ENCODE results near the gene SEPTIN11. TPM values are rescaled to one million over a fixed set of nuclear protein-coding genes. Genes with fewer than 3 reads are reported as not detected.

The SEPTIN11 gene
- total and polyA plus RNA-seq, 7 donors: 5.7 to 54.0 (median 33.2) TPM

DNA sequence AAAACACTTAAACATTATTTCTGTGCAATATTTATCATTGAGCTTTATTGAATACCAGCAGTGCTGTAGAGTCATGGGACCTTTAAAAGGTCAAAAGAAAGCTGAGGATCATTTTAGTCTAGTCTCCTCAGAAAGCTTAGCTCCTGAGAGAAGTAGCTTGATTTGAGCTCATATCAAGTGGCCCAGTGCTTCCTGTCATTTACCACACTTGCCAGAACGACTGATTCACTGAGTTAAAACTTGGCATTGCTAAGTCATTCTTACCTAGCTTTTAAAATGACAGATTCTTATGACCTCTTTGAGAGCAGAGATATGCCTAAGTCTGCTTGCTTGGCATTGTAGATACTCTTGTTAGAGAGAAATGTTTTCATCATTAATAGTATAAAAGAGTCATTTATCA, 15.2 kb downstream of the SEPTIN11 start:
- Histone ChIP-seq H3K4me1 (peaks cover 7% of the 10 kb centered on the region), H3K4me3 (no peak overlapping the region), H3K36me3 (ENCODE audit: insufficient read depth in 1 of 2, low read depth in 1 of 2) (no peaks in the 10 kb centered on the region), H3K9me3 (no peaks in the 10 kb centered on the region), H3K27ac (no peak overlapping the region), H3K27me3 (ENCODE audit: insufficient read depth in 3 of 3, low read length in 2 of 3) (no peaks in the 10 kb centered on the region)
- DNase-seq (no peak), ATAC-seq (peak in 1 of 4 donors; percentile 8)
- WGBS, 3 donors: 25 to 41% (median 25%) methylated on average over 1 of the region's 1 CpG
- intact Hi-C loops (cut with DNase I): no loop called here
- TF ChIP-seq, protein P1, sequence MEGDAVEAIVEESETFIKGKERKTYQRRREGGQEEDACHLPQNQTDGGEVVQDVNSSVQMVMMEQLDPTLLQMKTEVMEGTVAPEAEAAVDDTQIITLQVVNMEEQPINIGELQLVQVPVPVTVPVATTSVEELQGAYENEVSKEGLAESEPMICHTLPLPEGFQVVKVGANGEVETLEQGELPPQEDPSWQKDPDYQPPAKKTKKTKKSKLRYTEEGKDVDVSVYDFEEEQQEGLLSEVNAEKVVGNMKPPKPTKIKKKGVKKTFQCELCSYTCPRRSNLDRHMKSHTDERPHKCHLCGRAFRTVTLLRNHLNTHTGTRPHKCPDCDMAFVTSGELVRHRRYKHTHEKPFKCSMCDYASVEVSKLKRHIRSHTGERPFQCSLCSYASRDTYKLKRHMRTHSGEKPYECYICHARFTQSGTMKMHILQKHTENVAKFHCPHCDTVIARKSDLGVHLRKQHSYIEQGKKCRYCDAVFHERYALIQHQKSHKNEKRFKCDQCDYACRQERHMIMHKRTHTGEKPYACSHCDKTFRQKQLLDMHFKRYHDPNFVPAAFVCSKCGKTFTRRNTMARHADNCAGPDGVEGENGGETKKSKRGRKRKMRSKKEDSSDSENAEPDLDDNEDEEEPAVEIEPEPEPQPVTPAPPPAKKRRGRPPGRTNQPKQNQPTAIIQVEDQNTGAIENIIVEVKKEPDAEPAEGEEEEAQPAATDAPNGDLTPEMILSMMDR (IDR thresholded peaks at IDR 0.05): no peak

DNA sequence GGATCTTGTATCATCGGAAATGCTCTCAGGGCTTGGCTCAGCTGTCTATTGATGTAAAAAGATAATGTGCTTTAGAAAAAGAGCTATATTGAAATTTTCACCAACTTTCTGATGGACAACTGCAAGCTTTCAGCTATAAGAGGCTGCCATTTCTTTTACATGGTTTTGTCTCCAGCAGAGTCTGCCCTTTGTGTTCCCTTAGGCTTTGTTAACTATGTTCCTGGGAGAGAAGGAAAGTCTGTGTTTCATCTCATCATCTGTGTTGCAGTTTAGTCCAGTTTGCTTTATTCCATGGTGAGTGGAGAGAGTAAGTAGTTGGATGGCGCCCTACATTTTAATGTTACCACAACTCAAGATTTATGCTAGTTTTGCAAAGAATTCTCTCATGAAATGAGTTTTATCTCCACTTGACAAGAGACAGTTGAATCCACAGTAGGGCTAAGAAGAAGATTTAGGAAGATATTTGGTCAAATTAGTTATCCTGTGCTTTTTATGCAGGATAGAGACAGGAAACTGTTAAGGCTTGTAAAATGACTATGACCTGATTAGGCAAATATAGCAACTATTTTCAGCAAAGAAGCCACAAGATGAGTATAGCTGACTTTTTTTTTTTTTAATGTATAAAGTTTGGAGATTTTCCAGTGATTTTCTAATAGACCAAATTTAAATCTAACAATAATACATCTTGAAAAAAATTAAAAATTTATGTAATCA, 16.5 kb downstream of the SEPTIN11 start:
- no peak overlapping the region for H3K27ac ChIP-seq
- H3K4me3 ChIP-seq: no peak overlapping the region
- ATAC-seq (no peak), DNase-seq (no peak)
- 90 to 96% (median 93%) methylated on average over 2 of the region's 2 CpGs for WGBS, 3 donors
- no peaks in the 10 kb centered on the region for H3K27me3 ChIP-seq (ENCODE audit: insufficient read depth in 3 of 3, low read length in 2 of 3)
- TF ChIP-seq, protein P1 (IDR thresholded peaks at IDR 0.05): no peak
- H3K9me3 ChIP-seq: no peaks in the 10 kb centered on the region
- intact Hi-C loops (cut with DNase I): no loop called here
- no peaks in the 10 kb centered on the region for H3K36me3 ChIP-seq (ENCODE audit: insufficient read depth in 1 of 2, low read depth in 1 of 2)
- H3K4me1 ChIP-seq: peaks cover 7% of the 10 kb centered on the region

DNA sequence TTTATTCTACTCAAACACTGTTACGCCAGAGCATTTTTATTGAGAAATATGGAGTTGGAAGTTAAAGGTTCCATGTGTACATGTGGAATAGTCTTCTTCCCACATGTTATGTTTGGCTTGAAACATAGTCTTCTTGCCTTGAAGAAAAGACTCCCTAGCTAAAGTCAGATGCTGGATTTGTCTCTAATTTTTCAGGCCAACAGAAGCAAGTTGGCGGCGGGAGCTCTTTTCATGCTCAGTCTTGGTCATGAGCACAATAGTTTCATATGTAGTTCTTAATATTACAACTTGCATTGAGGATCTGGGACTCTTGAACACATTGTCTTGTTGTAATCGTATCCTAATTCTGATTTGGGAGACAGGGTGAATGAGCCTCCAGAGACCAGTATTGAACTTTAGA, 19.4 kb downstream of the SEPTIN11 start:
- Histone ChIP-seq H3K27me3 (ENCODE audit: insufficient read depth in 3 of 3, low read length in 2 of 3) (no peaks in the 10 kb centered on the region), H3K4me3 (no peak overlapping the region), H3K36me3 (ENCODE audit: insufficient read depth in 1 of 2, low read depth in 1 of 2) (no peaks in the 10 kb centered on the region), H3K4me1 (peaks cover 7% of the 10 kb centered on the region), H3K27ac (no peak overlapping the region), H3K9me3 (no peaks in the 10 kb centered on the region)
- TF ChIP-seq, protein P1 (IDR thresholded peaks at IDR 0.05): no peak
- ATAC-seq (no peak), DNase-seq (no peak)
- intact Hi-C loops (cut with DNase I): no loop called here
- WGBS, 3 donors: 65 to 87% (median 84%) methylated on average over 4 of the region's 4 CpGs

DNA sequence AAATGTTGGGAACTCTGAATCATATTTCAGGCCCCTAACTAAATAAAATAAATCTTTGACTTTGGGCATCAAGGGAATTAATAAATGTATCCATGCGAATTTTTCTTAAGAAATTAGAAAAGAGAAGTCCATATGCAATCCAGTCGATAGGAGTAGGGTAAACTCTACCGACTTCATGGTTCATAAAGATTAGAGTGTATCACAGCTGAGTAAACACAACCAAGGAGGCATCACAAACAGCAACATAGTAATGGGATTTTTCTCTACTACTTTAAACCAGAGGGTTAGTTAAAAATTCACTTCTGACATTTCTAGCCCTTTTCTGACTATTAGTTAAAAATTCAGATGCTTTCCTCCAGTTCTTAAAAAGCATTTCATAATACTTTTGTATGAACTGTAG, 19.9 kb downstream of the SEPTIN11 start:
- ATAC-seq: no peak
- no peak for DNase-seq
- TF ChIP-seq, protein P1 (IDR thresholded peaks at IDR 0.05): no peak
- 75 to 79% (median 76%) methylated on average over 3 of the region's 3 CpGs for WGBS, 3 donors
- Histone ChIP-seq H3K4me3 (no peak overlapping the region), H3K36me3 (ENCODE audit: insufficient read depth in 1 of 2, low read depth in 1 of 2) (no peaks in the 10 kb centered on the region), H3K27me3 (ENCODE audit: insufficient read depth in 3 of 3, low read length in 2 of 3) (no peaks in the 10 kb centered on the region), H3K27ac (no peak overlapping the region), H3K4me1 (peaks cover 8% of the 10 kb centered on the region), H3K9me3 (no peaks in the 10 kb centered on the region)
- intact Hi-C loops (cut with DNase I): no loop called here
